H9 (cell line): ENCODE results near the gene GAREM1. TPM values are rescaled to one million over a fixed set of nuclear protein-coding genes. Genes with fewer than 3 reads are reported as not detected.

Experiments
- DNase-seq: peaks from one replicate; pipeline ENCODE4 v3.0.0-alpha.2; 2017
- H2AFZ ChIP-seq: one replicate; pipeline ENCODE4 v1.6.1; 2013; ENCODE audit warnings: mild to moderate bottlenecking, low read length, control low read depth, moderate library complexity
- H2AK5ac ChIP-seq: 2 replicates; pipeline ENCODE4 v1.6.1; 2013; ENCODE audit warnings: low read length, control low read depth, mixed read lengths; ENCODE audit not compliant: insufficient read length
- H2BK120ac ChIP-seq: one replicate; pipeline ENCODE4 v1.6.1; 2013; ENCODE audit warnings: low read depth, mild to moderate bottlenecking, low read length, control low read depth, inconsistent platforms; ENCODE audit not compliant: poor library complexity, severe bottlenecking
- H2BK12ac ChIP-seq: 2 replicates; pipeline ENCODE4 v1.6.1; 2013; ENCODE audit warnings: low read length, control low read depth, mixed read lengths, low read depth; ENCODE audit not compliant: insufficient read length
- H2BK15ac ChIP-seq: 2 replicates; pipeline ENCODE4 v1.6.1; 2013; ENCODE audit warnings: low read depth, low read length, control low read depth
- H2BK20ac ChIP-seq: one replicate; pipeline ENCODE4 v1.6.1; 2013; ENCODE audit warnings: low read depth, mild to moderate bottlenecking, low read length, control low read depth, inconsistent platforms; ENCODE audit not compliant: poor library complexity, severe bottlenecking
- H2BK5ac ChIP-seq: 2 replicates; pipeline ENCODE4 v1.6.1; 2013; ENCODE audit warnings: low read length, control low read depth, mixed read lengths; ENCODE audit not compliant: insufficient read length
- H3K14ac ChIP-seq: 2 replicates; pipeline ENCODE4 v1.6.1; 2013; ENCODE audit warnings: low read length, control low read depth; ENCODE audit not compliant: insufficient read depth
- H3K18ac ChIP-seq: 2 replicates; pipeline ENCODE4 v1.6.1; 2013; ENCODE audit warnings: low read depth, mild to moderate bottlenecking, mixed read lengths, low read length, control low read depth; ENCODE audit not compliant: insufficient read length
- H3K23ac ChIP-seq: 2 replicates; pipeline ENCODE4 v1.6.1; 2013; ENCODE audit warnings: low read length, control low read depth, mixed read lengths, low read depth; ENCODE audit not compliant: insufficient read length
- H3K23me2 ChIP-seq: 2 replicates; pipeline ENCODE4 v1.6.1; 2013; ENCODE audit warnings: low read depth, mild to moderate bottlenecking, mixed read lengths, low read length, control low read depth; ENCODE audit not compliant: insufficient read length, poor library complexity, severe bottlenecking
- H3K27ac ChIP-seq: 2 replicates; pipeline ENCODE4 v1.5.1; 2013; ENCODE audit warnings: low read length, control low read depth, mixed read lengths, low read depth; ENCODE audit not compliant: insufficient read length
- H3K27me3 ChIP-seq: 2 replicates; pipeline ENCODE4 v1.6.1; 2013; ENCODE audit warnings: low read length, control low read depth, inconsistent platforms; ENCODE audit not compliant: insufficient read depth
- H3K4ac ChIP-seq: 2 replicates; pipeline ENCODE4 v1.6.1; 2013; ENCODE audit warnings: low read depth, mild to moderate bottlenecking, control low read depth, inconsistent platforms, low read length, moderate library complexity
- H3K4me1 ChIP-seq: 2 replicates; pipeline ENCODE4 v1.6.1; 2013; ENCODE audit warnings: low read length, control low read depth, inconsistent platforms; ENCODE audit not compliant: insufficient read depth
- H3K4me2 ChIP-seq: 2 replicates; pipeline ENCODE4 v1.6.1; 2013; ENCODE audit warnings: low read length, control low read depth, mixed read lengths; ENCODE audit not compliant: insufficient read length, insufficient read depth
- H3K56ac ChIP-seq: 2 replicates; pipeline ENCODE4 v1.6.1; 2013; ENCODE audit warnings: low read depth, mild to moderate bottlenecking, mixed read lengths, low read length, control low read depth; ENCODE audit not compliant: insufficient read length
- H3K79me1 ChIP-seq: 2 replicates; pipeline ENCODE4 v1.6.1; 2013; ENCODE audit warnings: low read depth, mild to moderate bottlenecking, moderate library complexity, low read length, control low read depth, inconsistent platforms; ENCODE audit not compliant: insufficient read depth, poor library complexity, severe bottlenecking
- H3K79me2 ChIP-seq: 2 replicates; pipeline ENCODE4 v1.6.1; 2013; ENCODE audit warnings: low read length, control low read depth, inconsistent platforms; ENCODE audit not compliant: insufficient read depth
- H3K9ac ChIP-seq: 2 replicates; pipeline ENCODE4 v1.6.1; 2013; ENCODE audit warnings: low read length, control low read depth, mixed read lengths; ENCODE audit not compliant: insufficient read length; ENCODE audit errors: extremely low read depth
- H3K9me3 ChIP-seq: one replicate; pipeline ENCODE4 v1.6.1; 2013; ENCODE audit warnings: low read depth, low read length, inconsistent platforms; ENCODE audit not compliant: control insufficient read depth
- H3T11ph ChIP-seq: one replicate; pipeline ENCODE4 v1.6.1; 2013; ENCODE audit warnings: mild to moderate bottlenecking, low read length, control low read depth, inconsistent platforms
- H4K20me1 ChIP-seq: one replicate; pipeline ENCODE4 v1.6.1; 2013; ENCODE audit not compliant: control insufficient read depth, insufficient read length, insufficient read depth
- H4K5ac ChIP-seq: 2 replicates; pipeline ENCODE4 v1.6.1; 2013; ENCODE audit warnings: low read depth, mild to moderate bottlenecking, mixed read lengths, low read length, control low read depth; ENCODE audit not compliant: insufficient read length
- H4K8ac ChIP-seq: replicated peaks from 2 replicates; pipeline ENCODE4 v1.6.1; 2013; ENCODE audit warnings: low read length, control low read depth, mixed read lengths, low read depth; ENCODE audit not compliant: insufficient read length
- H4K91ac ChIP-seq: 2 replicates; pipeline ENCODE4 v1.6.1; 2013; ENCODE audit warnings: low read depth, mild to moderate bottlenecking, moderate library complexity, mixed read lengths, low read length, control low read depth; ENCODE audit not compliant: insufficient read length
- H3K27ac Mint-ChIP-seq, 3 experiments: 2 replicates in 2 of 3; 3 replicates in 1 of 3; pipeline ENCODE4 v1.8.0; 2020 to 2021; ENCODE audit warnings: mixed read lengths in 3 of 3, mild to moderate bottlenecking in 1 of 3, moderate library complexity in 1 of 3
- H3K27me3 Mint-ChIP-seq: 2 replicates; pipeline ENCODE4 v1.8.0; 2021; ENCODE audit warnings: low read depth, mild to moderate bottlenecking, moderate library complexity, mixed read lengths
- H3K36me3 Mint-ChIP-seq, 3 experiments: 2 replicates in 2 of 3; 3 replicates in 1 of 3; pipeline ENCODE4 v1.8.0; 2020 to 2021; ENCODE audit warnings: low read depth in 3 of 3, mixed read lengths in 3 of 3; ENCODE audit not compliant: insufficient read depth in 1 of 3
- H3K4me1 Mint-ChIP-seq, 2 experiments: 2 replicates each; pipeline ENCODE4 v1.8.0; 2020; ENCODE audit warnings: mixed read lengths in 2 of 2
- H3K4me3 Mint-ChIP-seq, 2 experiments: 2 replicates in 1 of 2; 3 replicates in 1 of 2; pipeline ENCODE4 v1.8.0; 2020 to 2021; ENCODE audit warnings: mild to moderate bottlenecking in 2 of 2, mixed read lengths in 2 of 2, moderate library complexity in 1 of 2
- H3K9me3 Mint-ChIP-seq, 2 experiments: 2 replicates in 1 of 2; 3 replicates in 1 of 2; pipeline ENCODE4 v1.8.0; 2020; ENCODE audit warnings: mild to moderate bottlenecking in 2 of 2, mixed read lengths in 2 of 2, moderate library complexity in 1 of 2
- total RNA-seq: library from RNA; stranded (reverse); gene quantifications from 2 replicates; pipeline ENCODE4 v1.2.1, GENCODE V29; 2021
- TF ChIP-seq, protein P1 (sequence below): fragments of 200-600 bp; sonication (generic); conservative IDR thresholded peaks from 3 replicates; pipeline ENCODE4 v1.8.0; 2021; ENCODE audit warnings: antibody characterized with exemption, mild to moderate bottlenecking

Gene GAREM1
- total RNA-seq, 1 experiment from 2014 or later: 4.4 TPM

DNA sequence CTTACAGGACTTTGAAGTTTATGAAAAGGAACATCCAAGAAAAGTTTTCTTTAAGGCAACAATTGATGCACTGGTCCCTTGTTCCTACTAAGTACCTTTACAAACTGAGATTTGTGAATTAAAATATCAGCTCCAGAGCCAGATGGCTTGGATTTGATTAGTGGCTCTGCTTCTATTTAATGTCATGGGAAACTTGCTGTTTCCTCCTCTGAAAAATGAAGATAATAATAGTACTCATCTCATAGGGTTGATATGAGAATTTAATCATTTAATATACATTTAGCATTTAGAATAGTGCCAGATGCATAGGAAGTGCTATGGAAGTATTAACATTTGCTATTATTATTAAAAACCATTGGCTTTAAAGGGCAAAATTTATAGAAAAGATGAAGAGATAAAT is 2.6 kb upstream of the GAREM1 start:
- H3K27ac Mint-ChIP-seq: no peak overlapping the region
- no peak overlapping the region for H2BK20ac ChIP-seq
- no peaks in the 10 kb centered on the region for H4K20me1 ChIP-seq
- no peak overlapping the region for H3K23ac ChIP-seq
- H3K79me1 ChIP-seq: no peaks in the 10 kb centered on the region
- H2AFZ ChIP-seq: no peak overlapping the region
- no peak overlapping the region for H3K4me3 Mint-ChIP-seq
- no peak overlapping the region for H2AK5ac ChIP-seq
- DNase-seq: no peak
- no peak overlapping the region for H3T11ph ChIP-seq
- H3K4me2 ChIP-seq: no peak overlapping the region
- TF ChIP-seq, protein P1, sequence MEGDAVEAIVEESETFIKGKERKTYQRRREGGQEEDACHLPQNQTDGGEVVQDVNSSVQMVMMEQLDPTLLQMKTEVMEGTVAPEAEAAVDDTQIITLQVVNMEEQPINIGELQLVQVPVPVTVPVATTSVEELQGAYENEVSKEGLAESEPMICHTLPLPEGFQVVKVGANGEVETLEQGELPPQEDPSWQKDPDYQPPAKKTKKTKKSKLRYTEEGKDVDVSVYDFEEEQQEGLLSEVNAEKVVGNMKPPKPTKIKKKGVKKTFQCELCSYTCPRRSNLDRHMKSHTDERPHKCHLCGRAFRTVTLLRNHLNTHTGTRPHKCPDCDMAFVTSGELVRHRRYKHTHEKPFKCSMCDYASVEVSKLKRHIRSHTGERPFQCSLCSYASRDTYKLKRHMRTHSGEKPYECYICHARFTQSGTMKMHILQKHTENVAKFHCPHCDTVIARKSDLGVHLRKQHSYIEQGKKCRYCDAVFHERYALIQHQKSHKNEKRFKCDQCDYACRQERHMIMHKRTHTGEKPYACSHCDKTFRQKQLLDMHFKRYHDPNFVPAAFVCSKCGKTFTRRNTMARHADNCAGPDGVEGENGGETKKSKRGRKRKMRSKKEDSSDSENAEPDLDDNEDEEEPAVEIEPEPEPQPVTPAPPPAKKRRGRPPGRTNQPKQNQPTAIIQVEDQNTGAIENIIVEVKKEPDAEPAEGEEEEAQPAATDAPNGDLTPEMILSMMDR: no peak
- no peak overlapping the region for H2BK5ac ChIP-seq
- H2BK120ac ChIP-seq: no peak overlapping the region
- H2BK15ac ChIP-seq: no peak overlapping the region
- H3K23me2 ChIP-seq: peaks cover 8% of the 10 kb centered on the region
- no peak overlapping the region for H3K14ac ChIP-seq
- no peak overlapping the region for H3K18ac ChIP-seq
- no peaks in the 10 kb centered on the region for H3K9me3 ChIP-seq
- H3K27ac ChIP-seq: no peak overlapping the region
- H3K9ac ChIP-seq: no peak overlapping the region
- peaks cover 0 to 3% (median 0%) of the 10 kb centered on the region in 3 experiments; a peak in 1 of 7 replicates for H3K36me3 Mint-ChIP-seq
- no peak overlapping the region for H4K5ac ChIP-seq
- peaks cover 4% of the 10 kb centered on the region; the same call in 1 of the 2 replicates for H3K4me1 ChIP-seq
- H3K4ac ChIP-seq: no peak overlapping the region
- peaks cover 26% of the 10 kb centered on the region in 2 experiments for H3K4me1 Mint-ChIP-seq
- H2BK12ac ChIP-seq: no peak overlapping the region
- no peak overlapping the region for H3K56ac ChIP-seq
- 0 out of 2 replicates have a peak, but pooled peaks cover 3% of the 10 kb centered on the region for H3K79me2 ChIP-seq
- no peak overlapping the region for H4K91ac ChIP-seq
- H4K8ac ChIP-seq: no peak overlapping the region
- peaks cover 42% of the 10 kb centered on the region for H3K27me3 Mint-ChIP-seq
- peaks cover 3% of the 10 kb centered on the region; the same call in 1 of the 2 replicates for H3K27me3 ChIP-seq
- no peaks in the 10 kb centered on the region; a peak in 1 of 5 replicates for H3K9me3 Mint-ChIP-seq
